ENCODE data around the gene WLS.

The WLS gene

DNA sequence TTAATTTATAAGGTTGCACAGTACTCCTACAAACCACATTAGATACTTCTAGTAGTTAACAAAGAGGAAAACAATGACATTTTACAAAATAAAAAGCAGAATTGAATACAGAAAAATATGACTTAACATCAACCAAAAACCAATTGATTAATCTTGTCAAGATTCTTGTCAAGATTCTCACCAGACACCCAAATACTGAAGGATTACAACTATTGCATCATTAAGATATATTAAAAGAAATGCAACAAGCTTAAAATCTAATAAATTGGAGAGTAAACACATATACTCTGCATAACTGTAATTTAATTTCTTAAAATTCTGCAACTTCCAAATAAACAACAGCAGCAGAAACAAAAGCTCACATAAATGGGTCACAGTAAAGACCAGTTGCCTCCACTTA lies 4.7 kb downstream of the WLS start:
- no peak for DNase-seq (ENCODE audit: low spot score)

DNA sequence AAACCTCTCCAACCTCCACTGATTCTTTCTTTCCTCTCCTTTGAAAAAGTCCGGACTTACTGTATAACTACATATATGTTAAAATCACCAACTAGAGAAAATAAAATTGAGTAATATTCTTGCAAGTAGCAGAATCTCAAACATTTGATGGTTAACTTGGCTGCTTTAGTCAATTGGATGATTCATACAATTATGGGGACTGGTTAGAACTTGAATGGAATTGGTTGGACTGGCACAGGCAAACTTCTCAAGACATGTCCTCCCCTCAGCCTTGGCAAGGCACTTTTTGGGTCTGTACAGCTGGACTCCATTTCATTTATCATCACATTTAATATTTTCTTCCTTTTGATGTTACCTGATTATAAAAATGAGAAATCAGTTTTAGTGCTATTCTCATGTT lies 6.5 kb downstream of the WLS start:
- no peak for DNase-seq (ENCODE audit: low spot score)

DNA sequence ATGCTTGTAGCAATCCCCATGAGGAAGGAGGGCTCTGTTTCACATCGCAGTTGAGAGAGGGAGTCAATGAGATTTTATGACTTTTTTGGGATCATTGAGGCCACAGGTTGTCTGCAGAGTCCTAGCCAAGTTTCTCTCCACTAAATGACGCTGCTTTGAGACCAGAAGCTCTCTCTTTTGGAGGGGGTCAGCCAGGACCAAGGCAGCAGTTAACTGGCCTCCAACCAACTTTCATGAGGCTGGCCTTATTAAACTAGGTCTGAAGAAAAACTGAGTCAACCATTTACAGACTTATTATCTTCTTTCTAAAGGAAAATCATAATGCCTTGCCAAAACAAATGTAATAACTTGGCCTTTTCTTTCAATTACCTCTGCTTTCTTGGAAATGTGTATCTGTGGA lies 8.6 kb downstream of the WLS start:
- DNase-seq (ENCODE audit: low spot score): no peak

DNA sequence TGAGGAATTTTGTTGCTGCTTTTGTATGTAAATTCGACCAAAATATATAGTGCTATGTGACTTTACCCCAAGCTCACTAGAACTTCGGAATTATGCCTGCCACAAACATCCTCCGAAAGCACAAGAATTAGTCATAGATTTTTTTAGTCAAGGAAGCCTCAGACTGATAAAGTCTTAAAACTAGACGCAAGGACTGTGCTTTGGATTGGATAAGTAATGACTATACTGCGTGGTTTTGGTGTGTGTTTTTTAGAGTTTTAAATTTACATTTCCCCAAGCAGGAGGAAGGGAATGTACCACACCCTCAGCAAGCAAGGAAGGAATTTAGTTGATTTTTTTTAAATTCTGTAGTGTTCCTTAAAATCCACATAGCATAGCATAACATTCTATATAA lies 10.3 kb downstream of the WLS start:
- no peak for DNase-seq (ENCODE audit: low spot score)

DNA sequence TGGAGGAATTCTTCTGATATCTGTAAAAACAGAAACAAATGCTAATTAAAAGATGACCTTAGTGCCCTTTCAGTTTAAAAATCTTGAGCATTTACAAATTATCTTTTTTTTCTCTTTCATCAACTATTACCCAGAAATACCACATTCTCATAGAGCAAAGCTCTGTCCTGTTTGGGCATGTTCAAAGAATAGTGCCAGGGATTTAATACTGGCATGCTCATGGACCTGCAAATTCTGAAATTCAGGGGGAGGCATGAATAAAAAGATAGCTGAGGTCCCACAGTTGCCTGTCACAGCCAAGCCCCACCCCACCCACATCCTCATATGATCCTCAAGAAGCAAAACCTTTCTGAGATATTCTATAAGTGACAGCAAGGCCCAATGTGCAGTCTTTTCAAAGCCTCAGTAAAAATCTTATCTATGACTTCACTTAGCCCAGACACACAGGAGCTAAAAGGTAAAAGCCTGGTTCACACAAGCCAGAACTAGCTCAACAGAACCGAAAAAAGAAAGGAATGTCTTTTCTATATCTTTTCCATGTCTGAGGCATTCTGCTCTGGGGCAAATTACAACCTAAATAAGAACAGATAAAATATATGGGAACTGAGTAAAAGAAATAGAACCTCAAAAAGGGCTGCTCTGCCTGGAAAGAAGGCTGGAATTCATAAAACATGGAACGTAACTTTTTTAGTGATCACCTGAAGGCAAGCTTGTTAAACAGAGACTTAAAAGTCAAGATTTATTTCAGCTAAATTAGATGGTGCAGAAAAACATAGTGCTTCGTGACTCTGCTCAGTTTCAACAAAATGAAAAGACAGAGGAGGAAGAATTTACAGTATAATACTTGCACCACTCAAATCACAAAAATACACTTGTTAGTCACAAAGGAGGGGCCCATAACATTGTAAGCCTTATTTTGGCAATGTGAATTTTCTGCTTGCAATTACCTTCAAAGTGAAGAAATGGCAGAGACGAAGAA lies 11.0 kb downstream of the WLS start:
- no peak for DNase-seq (ENCODE audit: low spot score)

DNA sequence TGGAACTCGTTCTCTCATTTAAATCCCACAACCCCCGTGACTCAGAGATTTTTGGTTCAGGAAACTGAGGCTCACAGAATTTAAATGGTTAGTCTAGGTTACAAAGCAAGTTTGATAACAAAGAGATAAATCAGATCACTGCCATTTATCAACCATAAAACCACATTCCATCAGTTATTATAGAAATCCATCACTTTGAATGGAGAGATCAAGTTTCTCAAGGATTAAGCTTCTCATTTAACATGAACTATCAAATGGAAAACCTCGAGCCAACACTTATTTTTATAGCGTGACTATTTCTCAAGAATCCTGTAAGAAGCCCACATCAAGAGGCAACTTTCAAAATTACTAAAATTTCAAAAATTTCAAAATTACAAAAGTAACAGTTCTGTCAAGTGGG lies 11.9 kb downstream of the WLS start:
- DNase-seq (ENCODE audit: low spot score): no peak

DNA sequence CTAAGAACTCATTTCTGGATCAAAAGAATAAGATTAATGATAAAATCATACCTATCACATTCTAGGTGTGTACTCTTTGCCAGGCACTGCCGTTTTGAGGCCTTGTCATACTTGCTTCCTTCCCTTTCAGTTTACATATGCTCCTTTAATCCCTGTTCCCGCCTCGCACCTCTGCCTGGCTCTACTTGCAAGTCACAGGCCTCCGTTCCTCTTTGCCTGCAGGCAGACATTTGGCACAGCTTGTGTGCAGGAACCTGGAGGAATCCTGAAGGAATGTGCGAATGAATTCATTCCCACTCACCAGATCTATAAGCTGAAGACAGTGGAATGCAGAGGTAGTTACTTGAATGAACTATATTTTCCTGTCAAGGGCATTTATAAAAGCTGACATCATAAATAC lies 13.8 kb downstream of the WLS start:
- no peak for DNase-seq (ENCODE audit: low spot score)

DNA sequence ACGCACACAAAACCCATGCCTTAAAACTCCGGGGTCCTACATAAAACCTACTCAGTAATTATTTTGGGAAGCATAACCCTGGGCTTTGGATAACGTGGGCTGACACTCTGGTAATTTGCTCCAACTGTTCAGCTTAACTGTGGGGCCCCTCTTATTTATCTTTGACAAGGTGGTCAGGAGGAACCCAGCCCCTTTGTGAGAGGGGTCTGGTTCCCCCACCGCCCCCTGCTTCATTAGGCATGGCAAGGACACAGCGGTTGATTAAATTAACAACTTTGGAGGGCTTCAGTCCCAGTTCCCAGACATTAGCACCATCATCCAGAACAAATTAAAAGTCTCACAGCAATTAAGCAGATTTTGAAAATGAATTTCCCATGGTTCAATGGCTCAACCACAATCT lies 14.7 kb downstream of the WLS start:
- DNase-seq (ENCODE audit: low spot score): no peak

DNA sequence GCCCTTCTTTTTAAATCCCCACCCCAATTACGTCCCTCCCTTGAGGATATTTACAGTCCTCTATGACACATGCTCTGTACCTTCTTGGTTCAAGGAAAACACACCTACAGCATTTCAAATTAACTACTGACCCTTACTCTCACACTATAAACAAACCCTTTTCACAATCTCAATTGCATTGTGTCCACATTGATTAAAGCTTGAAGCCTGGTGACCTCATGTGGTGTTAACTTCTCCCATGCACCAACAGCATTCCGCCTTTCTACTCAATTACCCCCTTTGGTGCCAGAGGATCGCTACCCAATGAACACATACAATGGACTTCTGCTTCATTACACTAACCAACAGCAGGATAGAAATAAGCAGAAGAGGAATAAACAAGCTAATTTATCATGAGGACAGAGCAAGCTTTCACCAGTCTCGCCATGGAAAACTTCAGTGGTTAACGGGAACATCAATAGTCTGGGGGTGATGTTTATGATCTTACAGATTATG lies 15.2 kb downstream of the WLS start:
- no peak for DNase-seq (ENCODE audit: low spot score)

DNA sequence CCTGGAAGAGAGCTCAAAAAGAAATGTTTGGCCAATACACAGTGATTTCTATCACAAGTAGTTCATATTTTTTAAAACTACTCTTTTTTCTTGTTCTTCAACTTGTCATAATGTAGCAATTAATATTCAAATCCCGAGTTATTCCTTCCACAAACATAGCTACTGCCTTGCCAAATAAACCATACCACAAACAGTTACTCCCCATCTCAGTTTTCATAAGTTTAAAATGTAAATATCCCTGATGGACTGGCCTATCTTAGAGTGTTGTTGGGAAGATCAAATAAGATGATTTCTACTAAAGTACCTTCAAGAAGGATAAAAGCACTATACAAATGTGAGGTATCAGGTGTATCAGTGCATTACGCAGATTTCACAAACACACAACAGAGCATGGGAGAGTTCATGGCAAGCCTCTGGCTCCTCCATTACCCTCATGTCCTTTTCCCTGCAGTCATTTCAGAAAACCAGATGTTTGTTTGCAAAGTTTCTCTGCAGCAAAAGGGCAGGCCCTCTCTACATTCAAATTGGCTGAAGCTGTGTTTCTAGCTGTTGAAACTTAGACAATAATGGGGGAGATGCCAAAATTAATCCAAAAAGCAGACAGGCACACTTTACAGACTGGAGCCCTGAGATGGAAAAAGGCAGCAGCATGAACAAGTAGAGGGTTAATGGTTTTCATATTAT lies 16.1 kb downstream of the WLS start:
- DNase-seq (ENCODE audit: low spot score): no peak

DNA sequence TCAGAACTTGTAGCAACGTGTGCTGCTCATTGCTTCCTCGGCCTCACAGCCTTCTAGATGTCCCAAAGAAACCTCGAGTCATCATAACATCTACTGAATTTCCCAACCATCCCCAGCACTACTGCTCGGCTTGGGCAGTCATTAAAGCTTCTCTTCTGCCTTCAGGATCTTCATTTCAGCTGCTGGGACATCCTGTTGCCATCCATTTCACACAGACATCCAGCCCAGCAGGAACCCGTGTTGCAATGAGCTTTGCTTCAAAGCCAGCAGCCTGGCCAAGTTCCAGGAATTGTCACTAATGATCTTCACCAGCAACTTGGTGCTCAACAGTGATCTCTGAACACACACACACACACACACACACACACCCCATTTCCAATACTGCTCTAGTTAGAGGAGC lies 18.5 kb downstream of the WLS start:
- peak; percentile 46 for DNase-seq (ENCODE audit: low spot score)

DNA sequence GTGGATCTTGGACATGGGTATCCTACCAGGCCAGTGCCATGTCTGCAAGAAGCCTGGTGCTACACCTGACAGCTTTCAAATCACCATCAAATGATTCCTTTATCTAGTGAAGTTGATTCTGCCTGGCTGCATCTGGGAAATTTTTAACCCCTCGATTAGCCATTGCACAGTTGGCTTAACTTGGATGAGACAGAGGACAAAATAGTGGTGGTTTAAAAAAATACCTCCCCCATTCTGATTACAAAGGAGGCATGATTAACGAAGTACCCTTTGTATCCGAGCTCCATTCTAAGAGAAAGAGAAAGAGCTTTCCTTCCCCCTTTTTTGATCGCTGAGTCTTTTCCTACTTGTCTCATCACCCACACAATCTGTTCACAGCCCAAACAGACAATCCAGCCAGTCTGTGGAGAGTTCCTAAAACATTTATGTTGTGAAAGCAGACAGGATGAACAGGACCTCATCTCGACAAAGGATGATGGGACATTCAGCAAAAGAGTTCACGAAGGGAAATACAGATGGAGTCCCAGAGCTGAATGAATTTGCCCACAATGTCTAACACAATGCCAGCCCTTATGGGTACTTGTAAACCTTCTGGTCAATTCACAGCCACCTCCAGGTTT lies 20.5 kb downstream of the WLS start:
- no peak for DNase-seq (ENCODE audit: low spot score)

DNA sequence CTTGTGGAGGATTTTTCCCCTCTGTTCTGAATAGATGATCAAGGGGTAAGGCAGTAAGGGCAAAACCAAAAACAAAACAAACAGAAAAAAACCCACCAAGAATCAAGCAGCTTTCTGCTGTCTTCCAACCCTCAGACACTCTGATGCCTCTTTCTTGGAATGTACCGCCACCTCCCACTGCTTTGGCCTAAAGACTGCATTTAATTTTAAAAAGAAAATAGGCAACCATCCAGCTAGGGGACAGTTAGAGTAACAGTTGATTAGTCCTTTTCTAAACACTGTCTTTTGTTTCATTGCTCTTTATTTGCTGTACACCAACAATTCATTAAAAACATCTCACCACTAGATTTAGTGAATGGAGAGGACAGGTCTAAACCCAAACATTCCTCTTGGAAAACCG lies 21.5 kb downstream of the WLS start:
- no peak for DNase-seq (ENCODE audit: low spot score)

DNA sequence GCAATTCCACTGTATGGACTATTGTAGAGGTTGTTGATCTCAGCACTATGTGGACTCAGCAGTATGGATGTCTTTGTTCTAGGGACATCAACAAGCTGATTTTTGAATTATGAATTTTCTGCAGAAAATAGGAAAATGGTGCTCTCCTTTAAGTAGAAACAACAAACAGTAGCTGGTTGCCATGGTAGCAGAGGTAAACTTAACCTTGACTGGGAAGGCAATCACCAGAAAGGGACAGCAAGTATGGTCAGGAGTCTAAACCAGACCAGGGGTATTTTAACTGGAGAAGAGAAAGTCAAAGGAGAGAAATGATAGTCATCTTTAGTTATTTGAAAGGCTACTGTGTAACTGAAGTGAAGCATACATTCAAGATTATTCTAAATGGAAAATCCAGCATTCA lies 22.3 kb downstream of the WLS start:
- no peak for DNase-seq (ENCODE audit: low spot score)

DNA sequence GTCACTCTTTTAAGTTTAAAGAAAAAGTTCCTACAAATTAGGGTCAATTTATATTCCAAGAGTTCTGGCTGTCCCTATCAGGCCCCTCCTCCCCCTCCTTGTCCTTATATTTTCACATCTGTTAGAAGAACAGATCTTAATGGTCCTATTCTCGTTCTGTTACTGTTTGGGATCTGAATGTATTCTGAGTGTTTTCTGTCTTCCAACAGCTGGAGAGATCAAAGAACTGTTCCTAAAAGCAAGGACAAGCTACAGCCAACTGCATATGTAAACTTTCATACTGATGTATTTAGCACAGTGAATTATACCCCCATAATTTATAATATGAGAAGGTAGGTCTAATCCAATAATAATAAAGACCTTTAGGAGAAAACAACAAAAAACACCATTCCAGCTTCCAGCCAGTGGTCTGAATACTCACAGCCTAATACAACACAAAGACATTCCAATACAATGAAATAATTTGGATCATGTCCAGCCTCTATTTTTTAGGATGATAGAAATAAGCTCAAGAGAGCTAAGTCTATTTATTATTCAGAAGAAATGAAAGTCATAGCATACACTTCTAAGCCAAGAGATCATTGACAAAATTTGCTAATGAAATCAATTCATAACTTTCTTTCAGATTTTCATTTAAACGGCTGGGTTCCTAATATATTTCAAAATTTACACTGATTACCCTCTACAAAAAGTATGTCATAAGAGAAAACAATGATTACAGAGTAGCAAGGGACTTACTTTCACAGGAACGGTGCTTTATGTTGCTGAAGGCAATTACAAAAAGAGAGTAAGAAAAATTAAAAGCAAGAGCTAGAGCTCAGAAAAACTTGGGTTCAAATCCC lies 25.3 kb downstream of the WLS start:
- DNase-seq (ENCODE audit: low spot score): no peak

DNA sequence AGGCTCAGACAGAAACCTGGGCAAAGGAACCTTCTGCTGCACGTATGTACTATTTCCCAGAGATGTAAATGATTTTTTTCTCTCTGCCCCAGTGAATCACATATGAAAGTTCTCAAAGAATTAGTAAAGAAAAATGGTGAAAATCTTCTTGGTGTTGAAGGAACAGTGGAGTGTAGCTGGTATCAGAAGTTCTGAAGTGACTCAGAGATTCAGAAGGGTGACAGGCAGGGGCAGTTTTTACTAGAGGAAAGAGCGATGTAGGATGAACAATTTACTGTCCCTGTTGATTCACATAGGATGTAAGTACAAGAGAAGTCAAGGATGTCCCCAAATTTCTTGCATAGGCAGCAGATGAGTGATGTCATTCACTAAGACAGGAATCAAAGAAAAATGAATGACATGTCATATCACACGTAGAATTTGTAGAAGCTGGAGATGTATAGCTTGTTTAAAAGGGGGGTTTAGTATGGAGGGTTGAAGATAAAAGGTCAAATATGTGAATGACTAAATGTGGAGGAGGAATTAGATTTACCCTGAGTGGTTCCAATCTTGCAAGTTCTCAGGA lies 26.4 kb downstream of the WLS start:
- no peak for DNase-seq (ENCODE audit: low spot score)

DNA sequence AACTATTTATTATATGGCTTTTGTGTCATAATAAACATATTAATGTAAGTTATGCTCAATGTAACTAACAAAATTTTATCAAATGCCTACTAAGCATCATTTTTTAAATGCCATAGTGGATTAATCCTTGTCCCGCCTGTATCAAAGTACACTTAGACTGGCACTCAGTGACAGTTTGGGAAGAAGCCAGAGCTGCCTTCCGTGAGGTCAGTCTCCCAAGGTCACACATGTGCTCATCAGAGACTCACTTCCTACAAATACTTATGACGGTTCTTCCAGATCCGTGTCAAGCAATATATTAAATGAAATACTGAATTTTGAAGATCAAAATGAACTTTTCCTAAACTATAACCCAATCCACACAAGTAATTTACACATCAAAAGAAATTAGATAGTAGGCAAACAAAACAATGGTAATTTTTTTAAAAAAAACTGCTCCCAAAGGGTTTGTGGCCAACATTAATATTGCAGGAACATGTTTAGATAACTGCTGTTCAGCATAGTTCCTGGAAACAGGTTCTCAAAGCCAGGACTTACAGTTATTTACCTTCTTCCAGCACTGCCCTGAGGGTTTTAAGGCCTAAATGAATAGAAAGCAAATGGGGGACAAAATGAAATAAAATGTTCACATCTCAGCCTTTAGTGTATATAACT lies 27.2 kb downstream of the WLS start:
- DNase-seq (ENCODE audit: low spot score): no peak

DNA sequence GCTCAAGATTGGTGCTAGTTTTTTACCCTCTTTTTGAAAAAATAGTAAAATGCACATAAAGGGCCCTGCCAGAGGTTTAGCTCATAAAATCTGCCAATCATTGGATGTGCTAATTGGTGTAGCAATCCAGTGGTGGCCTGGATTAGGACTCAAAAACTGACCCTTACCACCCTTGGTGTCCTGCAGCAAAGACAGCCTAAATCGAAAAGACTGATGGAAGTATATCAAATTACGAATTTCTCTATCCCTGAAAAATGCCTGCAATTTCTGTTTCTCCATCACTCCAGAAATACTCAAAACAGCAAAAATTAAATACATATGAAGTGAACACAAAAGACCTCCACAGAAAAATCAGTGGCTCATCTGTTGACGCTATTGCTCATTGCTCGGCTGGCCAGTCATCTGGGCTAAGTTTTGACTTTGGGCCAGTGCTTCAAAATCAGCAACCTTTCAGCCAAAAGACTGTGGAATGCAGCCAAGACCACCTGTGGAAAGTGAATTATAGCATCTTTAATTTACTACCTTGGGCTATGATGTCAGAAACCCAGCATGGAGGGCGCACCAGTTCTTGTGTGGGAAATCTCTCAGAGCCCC lies 30.0 kb downstream of the WLS start:
- DNase-seq (ENCODE audit: low spot score): no peak

DNA sequence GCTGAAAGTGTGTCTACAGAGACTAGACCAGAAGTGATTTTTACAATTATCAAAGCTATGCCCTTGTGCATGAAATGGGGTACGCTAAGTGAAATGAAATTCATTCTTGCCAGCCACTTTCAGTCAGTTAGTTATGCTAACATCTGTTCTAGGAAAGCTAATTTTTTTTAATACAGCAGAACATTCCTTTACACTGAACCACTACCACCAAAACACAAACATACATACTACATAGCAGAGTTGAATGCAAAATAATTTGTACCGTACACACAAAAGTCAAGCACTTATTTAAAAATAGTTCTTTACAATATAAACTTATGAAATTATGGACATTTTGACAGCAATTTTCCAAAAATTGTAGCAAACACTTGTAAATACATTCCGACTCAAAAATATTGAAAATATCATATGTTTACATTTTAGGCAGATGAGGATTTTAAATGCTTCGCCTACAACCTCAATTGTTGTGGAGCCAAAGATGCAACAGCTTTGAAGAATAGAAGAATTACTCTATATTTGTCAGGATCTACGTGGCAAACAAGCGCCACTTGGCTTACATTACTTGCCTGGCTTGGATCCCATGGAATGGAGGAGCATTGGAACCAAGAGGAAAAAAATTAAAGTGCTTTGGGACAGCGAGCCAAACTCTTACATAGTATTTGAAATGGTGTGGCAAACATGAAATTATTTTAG lies 30.6 kb downstream of the WLS start:
- DNase-seq (ENCODE audit: low spot score): no peak

DNA sequence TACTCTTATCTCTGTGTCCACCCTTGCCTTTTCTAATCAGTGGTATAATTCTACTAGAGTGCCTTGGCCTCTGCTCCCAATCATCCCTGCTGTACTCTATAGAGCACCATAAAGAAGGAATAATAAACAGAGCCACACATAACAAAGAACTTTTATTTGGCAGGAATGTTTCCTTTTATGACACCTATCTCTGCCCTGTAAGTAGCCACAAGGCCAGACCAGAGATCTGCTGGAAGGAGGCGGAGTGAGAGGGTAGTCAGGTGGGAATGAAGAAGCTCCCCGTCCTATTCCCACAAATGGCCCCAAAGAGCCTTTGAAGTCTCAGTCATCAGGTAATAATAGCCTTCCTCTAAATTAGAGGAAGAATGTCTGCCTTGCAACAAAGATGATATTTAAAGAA lies 32.7 kb downstream of the WLS start:
- DNase-seq (ENCODE audit: low spot score): peak; percentile 14
